BLaER1 treated with 17β-estradiol and CSF1 and Interleukin-3, amounts not matched to agents 10 nM and 100 nM (cell line): ENCODE measurements around the gene TTC19.

Experiments used
- H3K27ac ChIP-seq, 11 experiments: shearing (Covaris generic); formaldehyde crosslinking; 2 replicates each; pipeline ENCODE4 v1.8.1; 2022
- H3K27me3 ChIP-seq, 11 experiments: shearing (Covaris generic); formaldehyde crosslinking; 2 replicates each; pipeline ENCODE4 v1.8.1; 2022
- H3K36me3 ChIP-seq, 11 experiments: shearing (Covaris generic); formaldehyde crosslinking; 2 replicates each; pipeline ENCODE4 v1.8.1; 2022
- H3K4me1 ChIP-seq, 10 experiments: shearing (Covaris generic); formaldehyde crosslinking; 2 replicates each; pipeline ENCODE4 v1.8.1; 2022
- H3K4me2 ChIP-seq, 11 experiments: shearing (Covaris generic); formaldehyde crosslinking; 2 replicates each; pipeline ENCODE4 v1.8.1; 2022
- H3K4me3 ChIP-seq, 10 experiments: shearing (Covaris generic); formaldehyde crosslinking; 2 replicates each; pipeline ENCODE4 v1.8.1; 2022
- H3K9ac ChIP-seq, 11 experiments: shearing (Covaris generic); formaldehyde crosslinking; 2 replicates each; pipeline ENCODE4 v1.8.1; 2022
- H3K9me3 ChIP-seq, 11 experiments: shearing (Covaris generic); formaldehyde crosslinking; replicated peaks in 1 of 11; 2 replicates each; pipeline ENCODE4 v1.8.1; 2022
- H4K20me1 ChIP-seq, 11 experiments: shearing (Covaris generic); formaldehyde crosslinking; 2 replicates each; pipeline ENCODE4 v1.8.1; 2022
- Cebpa-rat ChIP-seq, 11 experiments: shearing (Covaris generic); IDR thresholded peaks; 2 replicates each; pipeline ENCODE4 v1.8.1; 2022

The TTC19 gene

GRCh38 chr17:15967706-15968399 lies 31.8 kb upstream of the TTC19 start:
- peak overlapping the region in 8 of 11 experiments; percentile 69 to 78 (median 75); a peak in 14 of 22 replicates for H3K9ac ChIP-seq
- H3K36me3 ChIP-seq, result peaks cover 0 to 25% (median 0%) of the 10 kb centered on the region in 11 experiments; a peak in 5 of 22 replicates
- no peaks in the 10 kb centered on the region for H3K9me3 ChIP-seq
- peak overlapping the region in 9 of 11 experiments; percentile 79 to 91 (median 84); a peak in 18 of 22 replicates for H3K27ac ChIP-seq
- peak overlapping the region; percentile 84 to 96 (median 93) for H3K4me2 ChIP-seq
- H3K27me3 ChIP-seq, result no peaks in the 10 kb centered on the region
- no peak for TF ChIP-seq Cebpa-rat (IDR thresholded peaks at IDR 0.05)
- peaks cover 51 to 64% (median 57%) of the 10 kb centered on the region in 10 experiments for H3K4me1 ChIP-seq
- H3K4me3 ChIP-seq, result peak overlapping the region in 5 of 10 experiments; percentile 38 to 49 (median 42); a peak in 3 of 20 replicates
- H4K20me1 ChIP-seq, result 0 out of 22 replicates have a peak, but pooled peaks cover 0 to 10% (median 0%) of the 10 kb centered on the region in 11 experiments

DNA sequence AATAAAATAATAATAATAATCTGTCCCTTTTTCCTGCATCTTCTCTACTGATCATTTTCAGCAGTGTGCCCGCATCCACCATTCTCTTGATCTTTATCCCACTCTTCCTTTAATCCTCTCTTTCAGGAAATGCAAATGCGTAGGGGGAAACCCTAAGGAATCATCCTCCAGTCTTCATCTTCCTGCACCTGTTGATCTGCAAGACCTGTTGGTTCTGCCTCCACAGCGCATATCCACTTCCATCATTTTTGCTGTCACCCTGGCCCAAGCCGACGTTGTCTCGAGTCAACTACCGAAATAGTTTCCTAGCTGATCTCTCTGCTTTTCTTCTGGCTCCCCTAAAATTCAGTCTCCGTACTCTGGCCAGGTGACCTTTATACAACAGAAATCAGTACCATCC lies 30.2 kb upstream of the TTC19 start:
- Histone ChIP-seq H3K27ac (no peak overlapping the region), H3K4me2 (no peak overlapping the region), H3K27me3 (no peaks in the 10 kb centered on the region), H3K36me3 (peaks cover under 1 to 32% (median 3%) of the 10 kb centered on the region in 11 experiments; a peak in 18 of 22 replicates), H3K4me1 (peaks cover 43 to 51% (median 45%) of the 10 kb centered on the region in 10 experiments), H4K20me1 (peaks cover 0 to 21% (median 0%) of the 10 kb centered on the region in 11 experiments; a peak in 2 of 22 replicates), H3K4me3 (no peak overlapping the region), H3K9ac (no peak overlapping the region), H3K9me3 (no peaks in the 10 kb centered on the region)
- TF ChIP-seq Cebpa-rat (IDR thresholded peaks at IDR 0.05), result no peak

DNA sequence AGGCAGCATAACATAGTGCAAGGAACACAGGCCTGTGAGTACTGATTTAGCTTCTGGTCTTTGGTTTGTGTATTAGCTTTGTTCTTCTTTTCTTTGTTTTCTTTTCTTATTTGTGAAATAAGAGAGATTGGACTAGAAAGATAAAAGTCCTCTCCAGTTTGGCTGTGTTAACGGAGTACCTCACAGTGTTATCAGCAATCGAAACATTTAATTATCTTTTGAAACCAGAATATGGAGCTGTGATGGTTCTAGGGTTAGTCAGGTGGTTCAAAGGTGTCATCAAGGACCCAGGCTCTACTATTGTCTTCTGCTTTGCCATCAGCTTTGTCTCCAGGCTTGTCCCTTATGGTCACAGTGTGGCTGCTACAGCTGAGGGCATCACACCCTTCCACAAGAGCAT lies 29.1 kb upstream of the TTC19 start:
- H3K27me3 ChIP-seq, result no peaks in the 10 kb centered on the region
- no peak overlapping the region for H3K27ac ChIP-seq
- H4K20me1 ChIP-seq, result peaks cover 0 to 17% (median 0%) of the 10 kb centered on the region in 11 experiments; a peak in 2 of 22 replicates
- no peak for TF ChIP-seq Cebpa-rat (IDR thresholded peaks at IDR 0.05)
- H3K9me3 ChIP-seq, result no peaks in the 10 kb centered on the region
- H3K9ac ChIP-seq, result no peak overlapping the region
- no peak overlapping the region for H3K4me3 ChIP-seq
- H3K4me1 ChIP-seq, result peaks cover 33 to 40% (median 35%) of the 10 kb centered on the region in 10 experiments
- peaks cover 10 to 42% (median 13%) of the 10 kb centered on the region in 11 experiments for H3K36me3 ChIP-seq
- no peak overlapping the region for H3K4me2 ChIP-seq

- no peak overlapping the region for H3K4me3 ChIP-seq
- no peak for TF ChIP-seq Cebpa-rat (IDR thresholded peaks at IDR 0.05)
- H3K27me3 ChIP-seq, result no peaks in the 10 kb centered on the region
- peaks cover 0 to 16% (median 0%) of the 10 kb centered on the region in 11 experiments; a peak in 2 of 22 replicates for H4K20me1 ChIP-seq
- no peak overlapping the region for H3K9ac ChIP-seq
- H3K4me1 ChIP-seq, result peaks cover 26 to 33% (median 28%) of the 10 kb centered on the region in 10 experiments
- H3K9me3 ChIP-seq, result no peaks in the 10 kb centered on the region
- no peak overlapping the region for H3K4me2 ChIP-seq
- H3K36me3 ChIP-seq, result peaks cover 11 to 46% (median 16%) of the 10 kb centered on the region in 11 experiments
- H3K27ac ChIP-seq, result no peak overlapping the region
Measured at GRCh38 chr17:15971098-15971678, 28.4 kb upstream of the TTC19 start.

GRCh38 chr17:15971882-15972281 lies 27.7 kb upstream of the TTC19 start:
- Histone ChIP-seq H3K4me2 (no peak overlapping the region), H3K27ac (no peak overlapping the region), H3K4me3 (no peak overlapping the region), H3K4me1 (peaks cover 19 to 26% (median 21%) of the 10 kb centered on the region in 10 experiments), H4K20me1 (peaks cover 0 to 16% (median 0%) of the 10 kb centered on the region in 11 experiments; a peak in 2 of 22 replicates), H3K36me3 (peaks cover 14 to 53% (median 23%) of the 10 kb centered on the region in 11 experiments), H3K9me3 (no peaks in the 10 kb centered on the region), H3K9ac (no peak overlapping the region), H3K27me3 (no peaks in the 10 kb centered on the region)
- no peak for TF ChIP-seq Cebpa-rat (IDR thresholded peaks at IDR 0.05)

DNA sequence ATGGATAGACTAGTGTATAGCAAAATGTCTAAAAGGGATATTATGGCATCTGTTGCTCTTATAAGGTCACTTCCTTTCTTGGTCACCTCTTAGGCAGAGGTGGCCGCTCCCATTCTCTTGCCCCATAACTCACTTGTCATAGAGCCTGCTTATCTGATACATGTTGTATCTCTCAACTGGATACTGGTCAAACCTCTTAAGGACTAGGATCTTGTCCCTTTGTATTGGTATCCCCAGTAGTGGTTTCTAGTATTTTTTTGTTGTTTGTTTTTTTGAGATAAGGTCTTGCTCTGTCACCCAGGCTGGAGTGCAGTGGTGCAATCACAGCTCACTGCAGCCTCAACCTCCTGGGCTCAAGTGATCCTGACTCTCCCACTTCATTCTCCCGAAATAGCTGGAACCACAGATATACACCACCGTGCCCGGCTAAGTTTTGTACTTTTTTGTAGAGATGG lies 27.1 kb upstream of the TTC19 start:
- peaks cover 18 to 59% (median 29%) of the 10 kb centered on the region in 11 experiments for H3K36me3 ChIP-seq
- H3K9ac ChIP-seq, result no peak overlapping the region
- peaks cover 0 to 16% (median 0%) of the 10 kb centered on the region in 11 experiments; a peak in 2 of 22 replicates for H4K20me1 ChIP-seq
- no peak for TF ChIP-seq Cebpa-rat (IDR thresholded peaks at IDR 0.05)
- no peak overlapping the region for H3K27ac ChIP-seq
- no peak overlapping the region for H3K4me2 ChIP-seq
- H3K27me3 ChIP-seq, result no peaks in the 10 kb centered on the region
- H3K4me1 ChIP-seq, result peaks cover 13 to 20% (median 15%) of the 10 kb centered on the region in 10 experiments
- no peaks in the 10 kb centered on the region for H3K9me3 ChIP-seq
- H3K4me3 ChIP-seq, result no peak overlapping the region

GRCh38 chr17:15973016-15973415 lies 26.6 kb upstream of the TTC19 start:
- Histone ChIP-seq H3K36me3 (peaks cover 23 to 64% (median 34%) of the 10 kb centered on the region in 11 experiments), H3K4me3 (no peak overlapping the region), H3K9ac (no peak overlapping the region), H3K27ac (no peak overlapping the region; a peak in 1 of 22 replicates), H3K9me3 (no peaks in the 10 kb centered on the region), H3K4me2 (no peak overlapping the region), H3K27me3 (no peaks in the 10 kb centered on the region), H4K20me1 (peaks cover 0 to 16% (median 0%) of the 10 kb centered on the region in 11 experiments; a peak in 2 of 22 replicates), H3K4me1 (peaks cover 8 to 15% (median 10%) of the 10 kb centered on the region in 10 experiments)
- no peak for TF ChIP-seq Cebpa-rat (IDR thresholded peaks at IDR 0.05)

DNA sequence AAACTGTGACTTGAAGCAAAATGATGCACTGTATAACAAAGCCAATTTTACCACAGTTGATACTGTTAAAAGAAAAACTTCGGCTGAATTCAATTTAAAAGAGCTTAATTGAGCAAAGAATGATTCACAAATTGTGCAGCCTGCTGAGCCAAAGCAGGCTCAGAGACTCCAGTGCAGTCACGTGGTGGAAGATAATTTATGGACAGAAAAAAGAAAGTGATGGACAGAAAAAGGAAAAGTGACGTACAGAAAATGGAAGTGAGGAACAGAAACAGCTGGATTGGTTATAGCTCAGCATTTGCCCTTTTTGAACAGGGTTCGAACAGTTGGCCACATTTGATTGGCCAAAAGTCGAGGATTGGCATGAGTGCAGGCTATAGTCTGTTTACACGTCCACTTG lies 25.8 kb upstream of the TTC19 start:
- H3K4me3 ChIP-seq, result no peak overlapping the region
- H3K9me3 ChIP-seq, result no peaks in the 10 kb centered on the region
- H3K4me1 ChIP-seq, result peaks cover 0 to 7% (median 2%) of the 10 kb centered on the region in 10 experiments; a peak in 18 of 20 replicates
- H4K20me1 ChIP-seq, result peaks cover 0 to 16% (median 0%) of the 10 kb centered on the region in 11 experiments; a peak in 2 of 22 replicates
- no peak overlapping the region for H3K27ac ChIP-seq
- no peak overlapping the region for H3K9ac ChIP-seq
- no peak overlapping the region for H3K4me2 ChIP-seq
- H3K36me3 ChIP-seq, result peaks cover 30 to 72% (median 40%) of the 10 kb centered on the region in 11 experiments
- TF ChIP-seq Cebpa-rat (IDR thresholded peaks at IDR 0.05), result no peak
- H3K27me3 ChIP-seq, result no peaks in the 10 kb centered on the region

GRCh38 chr17:15977894-15978293 lies 21.7 kb upstream of the TTC19 start:
- Histone ChIP-seq H3K4me3 (no peak overlapping the region), H3K4me2 (no peak overlapping the region), H3K9ac (no peak overlapping the region), H4K20me1 (peaks cover 0 to 19% (median 0%) of the 10 kb centered on the region in 11 experiments; a peak in 4 of 22 replicates), H3K27ac (no peak overlapping the region), H3K36me3 (peaks cover 60 to 81% (median 69%) of the 10 kb centered on the region in 11 experiments), H3K9me3 (no peaks in the 10 kb centered on the region; a peak in 2 of 22 replicates), H3K4me1 (peaks cover 0 to 29% (median 23%) of the 10 kb centered on the region in 10 experiments; a peak in 14 of 20 replicates), H3K27me3 (no peaks in the 10 kb centered on the region)
- no peak for TF ChIP-seq Cebpa-rat (IDR thresholded peaks at IDR 0.05)
